Activated T-cell treated with anti-CD3 and anti-CD28 coated beads for 1 hour (primary cell): Measurements from ENCODE around the gene CTSD.
"Not testable (repeated sequence)": the region's sequence is repeated elsewhere in the genome, so short reads cannot be mapped to it uniquely, and the experiment has no call there.

ENCODE experiments used
- DNase-seq: peaks from one replicate; pipeline ENCODE4 v3.0.0-alpha.2; 2020; ENCODE audit warnings: low read depth

Gene CTSD

DNA sequence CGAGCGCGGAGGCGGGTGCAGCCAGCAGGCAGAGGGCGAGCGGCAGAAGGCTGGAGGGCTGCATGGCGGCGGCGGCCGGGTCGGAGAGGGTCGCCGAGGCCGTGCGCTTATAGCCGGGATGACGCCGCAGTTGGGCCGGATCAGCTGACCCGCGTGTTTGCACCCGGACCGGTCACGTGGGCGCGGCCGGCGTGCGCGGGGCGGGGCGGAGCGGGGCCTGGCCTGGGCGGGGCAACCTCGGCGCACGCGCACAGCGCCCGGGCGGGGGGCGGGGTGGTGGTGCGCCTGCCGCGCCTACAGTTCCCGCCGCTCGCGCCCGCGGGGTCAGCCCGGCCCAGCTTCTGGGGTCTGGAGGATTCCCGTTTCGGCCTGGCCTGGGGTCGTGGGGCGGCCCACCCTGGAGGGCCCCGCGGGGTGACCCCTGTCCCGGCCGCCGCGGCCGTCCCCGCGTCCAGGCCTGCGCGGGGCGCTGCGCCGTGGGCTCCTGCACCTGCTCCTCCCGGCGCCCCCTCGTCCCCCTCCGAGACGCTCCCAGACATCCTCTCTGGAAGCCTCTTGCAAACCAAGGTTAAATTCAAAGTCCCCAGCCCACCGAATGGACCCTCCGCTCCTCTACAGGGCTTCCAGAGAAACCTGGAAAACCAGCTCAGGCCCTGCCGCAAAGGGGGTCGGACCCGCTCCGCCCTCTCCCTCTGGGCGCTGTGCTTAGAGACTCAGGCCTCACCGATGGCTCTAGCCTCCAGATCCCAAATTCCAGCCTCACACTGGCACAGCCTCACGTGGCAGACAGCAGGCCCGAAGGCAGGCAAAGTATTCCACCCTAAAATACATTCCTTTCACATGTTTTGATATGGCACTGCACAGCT is at the start of gene CTSD:
Gene CTSD, minus strand, starts transcription at position 132 of the 866 bp plus-strand sequence. Its CDS starts 68 bp downstream, at position 64.
- DNase-seq: peak; percentile 87

DNA sequence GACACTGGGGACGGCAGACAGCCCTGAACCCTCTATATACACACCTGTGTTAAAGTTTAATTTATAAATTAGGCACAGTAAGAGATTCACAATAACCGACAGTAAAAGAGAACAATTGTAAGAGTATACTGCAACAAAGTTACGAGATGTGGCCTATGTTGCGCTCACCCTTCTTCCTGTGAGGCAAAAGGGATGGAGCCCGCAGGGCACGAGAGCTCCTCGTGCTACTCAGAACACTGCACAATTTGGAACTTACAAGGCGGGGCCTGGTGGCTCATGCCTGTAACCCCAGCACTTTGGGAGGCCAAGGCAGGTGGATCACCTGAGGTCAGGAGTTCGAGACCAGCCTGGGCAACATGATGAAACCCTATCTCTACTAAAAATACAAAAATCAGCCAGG is 49.6 kb upstream of the CTSD start:
- DNase-seq: not testable (repeated sequence)

DNA sequence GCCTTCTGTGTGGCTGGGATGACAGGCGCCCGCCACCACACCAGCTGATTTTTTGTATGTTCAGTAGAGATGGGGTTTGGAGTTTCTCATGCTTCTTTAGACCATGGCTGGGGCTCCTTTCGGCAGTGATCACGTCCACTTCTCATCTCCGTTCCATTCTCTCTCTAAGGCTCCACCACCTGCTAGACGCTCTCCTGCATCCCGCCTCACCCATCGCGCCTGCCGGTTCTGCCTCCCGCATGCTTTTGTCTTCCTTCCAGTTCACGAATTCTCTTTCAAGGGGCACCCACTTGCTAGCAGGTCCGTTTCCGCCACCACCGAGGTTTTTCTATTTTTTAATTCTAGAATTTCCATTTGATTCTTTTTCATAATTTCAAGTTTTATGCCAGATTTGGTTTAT is 49.1 kb upstream of the CTSD start:
- no peak for DNase-seq

DNA sequence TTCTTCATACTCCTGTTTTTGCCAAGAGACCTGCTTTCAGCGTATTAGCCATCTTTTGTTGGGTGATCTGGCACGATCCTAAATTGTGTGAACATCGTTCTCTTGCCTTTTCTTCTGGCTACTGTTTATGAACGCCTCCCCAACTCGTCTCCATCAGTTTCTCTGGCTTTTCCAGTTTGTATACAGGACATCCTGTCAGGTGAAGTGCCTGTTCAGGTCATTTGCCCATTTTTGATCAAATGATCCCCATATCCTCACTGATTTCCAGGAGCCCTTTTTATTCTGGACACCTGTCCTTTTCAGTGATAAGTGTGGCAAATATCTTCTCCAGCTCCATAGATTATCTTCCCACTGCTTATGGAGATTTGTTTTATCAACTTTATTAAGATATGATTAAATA is 48.5 kb upstream of the CTSD start:
- no peak for DNase-seq

DNA sequence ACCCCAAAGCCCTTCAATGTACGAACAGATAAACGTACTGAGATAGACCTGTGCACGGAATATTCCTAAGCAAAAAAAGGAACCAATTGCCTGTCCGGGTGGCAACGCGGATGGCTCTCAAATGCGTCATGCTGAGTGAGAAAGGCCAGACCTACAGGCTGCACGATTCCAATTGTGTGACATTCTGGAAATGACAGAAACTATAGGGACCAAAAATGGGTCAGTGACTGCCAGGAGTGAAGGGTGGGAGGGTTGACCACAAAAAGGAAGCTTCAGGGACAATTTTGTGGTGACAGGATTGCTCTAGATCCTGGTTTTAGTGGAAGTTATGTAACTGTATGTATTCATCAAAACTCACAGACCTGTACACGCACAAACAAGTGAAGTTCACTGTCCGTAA is 47.0 kb upstream of the CTSD start:
- no peak for DNase-seq

DNA sequence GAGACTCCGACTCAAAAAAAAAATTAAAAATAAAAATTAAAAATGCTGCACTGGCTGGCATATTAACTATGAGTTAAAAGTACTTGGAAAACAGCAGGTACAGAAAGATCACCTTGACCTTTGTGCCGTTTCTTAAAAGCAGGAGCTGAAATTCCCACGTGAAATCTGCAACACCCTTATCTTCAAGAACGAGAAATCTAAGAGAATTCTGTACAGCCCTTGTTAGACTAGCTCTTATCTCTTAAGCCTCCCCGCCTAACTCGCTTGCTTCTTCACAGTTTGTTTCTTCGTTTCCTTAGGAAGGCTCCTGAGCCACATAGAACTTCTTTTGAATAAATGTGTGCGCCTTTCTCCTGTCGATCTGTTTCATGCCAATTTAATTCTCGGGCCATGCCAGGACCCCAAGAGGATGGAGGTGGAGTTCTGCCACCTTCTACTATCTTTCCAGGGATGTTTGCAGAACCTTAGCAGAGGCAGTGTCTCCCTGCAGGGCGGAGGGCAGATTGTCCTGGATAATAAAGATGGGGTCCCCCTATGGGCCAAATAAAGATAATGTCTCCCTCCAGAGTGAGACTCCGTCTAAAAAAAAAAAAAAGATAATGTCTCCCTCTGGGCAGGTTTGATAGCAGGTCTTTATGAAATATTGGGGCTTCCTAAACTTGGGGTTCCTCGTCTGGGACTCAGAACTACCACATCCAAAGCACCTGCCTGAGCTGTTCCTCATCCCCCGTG is 43.7 kb upstream of the CTSD start:
- DNase-seq: no peak

DNA sequence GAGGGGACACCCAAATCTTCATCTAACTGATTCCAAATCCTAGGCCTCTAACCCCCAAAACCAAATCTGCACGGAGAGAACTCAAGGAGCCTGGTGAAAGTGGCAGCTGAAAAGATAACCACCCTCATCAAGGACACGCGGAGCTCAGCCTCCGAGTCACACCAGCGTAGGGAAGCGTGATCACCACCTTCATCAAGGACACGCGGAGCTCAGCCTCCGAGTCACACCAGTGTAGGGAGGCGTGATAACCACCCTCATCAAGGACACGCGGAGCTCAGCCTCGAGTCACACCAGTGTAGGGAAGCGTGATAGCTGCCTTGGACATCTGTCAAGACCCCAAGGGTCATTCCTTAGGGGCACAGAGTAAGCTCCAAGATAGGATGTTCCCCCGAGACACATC is 41.8 kb upstream of the CTSD start:
- DNase-seq: no peak

DNA sequence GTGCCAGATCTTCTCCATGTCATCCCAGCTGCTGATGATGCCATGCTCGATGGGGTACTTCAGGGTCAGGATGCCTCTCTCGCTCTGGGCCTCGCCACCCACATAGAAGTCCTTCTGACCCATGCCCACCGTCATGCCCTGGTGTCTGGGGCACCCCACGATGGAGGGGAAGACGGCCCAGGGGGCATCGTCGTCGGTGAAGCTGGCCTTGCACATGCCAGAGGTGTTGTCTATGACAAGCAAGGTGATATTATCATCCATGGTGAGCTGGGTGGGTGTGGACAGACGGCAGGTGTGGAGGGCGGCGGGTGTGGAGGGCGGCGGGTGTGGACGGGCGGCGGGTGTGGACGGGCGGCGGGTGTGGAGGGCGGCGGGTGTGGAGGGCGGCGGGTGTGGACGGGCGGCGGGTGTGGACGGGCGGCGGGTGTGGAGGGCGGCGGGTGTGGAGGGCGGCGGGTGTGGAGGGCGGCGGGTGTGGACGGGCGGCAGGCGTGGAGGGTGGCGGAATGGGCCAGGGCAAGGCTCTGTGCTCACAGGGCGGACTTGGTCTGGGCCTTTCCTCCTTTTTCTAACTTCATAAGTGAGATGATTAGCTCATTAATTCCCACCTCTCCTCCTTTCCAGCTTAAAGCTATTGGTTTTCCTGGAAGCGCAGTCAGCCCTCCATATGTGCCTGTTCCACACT is 40.2 kb upstream of the CTSD start:
- not testable (repeated sequence) for DNase-seq

DNA sequence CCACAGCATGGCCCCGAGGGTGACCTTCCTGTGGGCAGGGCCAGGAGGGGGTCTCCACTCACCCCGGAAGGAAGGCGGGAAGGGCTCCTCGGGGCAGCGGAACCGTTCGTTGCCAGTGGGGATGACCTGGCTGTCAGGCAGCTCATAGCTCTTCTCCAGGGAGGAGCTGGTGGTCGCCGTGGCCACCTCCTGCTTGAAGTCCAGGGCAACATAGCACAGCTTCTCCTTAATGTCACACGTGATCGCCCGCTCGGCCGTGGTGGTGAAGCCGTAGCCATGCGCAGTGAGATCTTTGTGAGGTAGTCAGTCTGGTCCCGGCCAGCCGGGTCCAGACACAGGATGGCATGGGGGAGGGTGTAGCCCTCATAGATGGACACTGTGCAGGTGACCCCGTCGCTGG is 39.5 kb upstream of the CTSD start:
- no peak for DNase-seq

DNA sequence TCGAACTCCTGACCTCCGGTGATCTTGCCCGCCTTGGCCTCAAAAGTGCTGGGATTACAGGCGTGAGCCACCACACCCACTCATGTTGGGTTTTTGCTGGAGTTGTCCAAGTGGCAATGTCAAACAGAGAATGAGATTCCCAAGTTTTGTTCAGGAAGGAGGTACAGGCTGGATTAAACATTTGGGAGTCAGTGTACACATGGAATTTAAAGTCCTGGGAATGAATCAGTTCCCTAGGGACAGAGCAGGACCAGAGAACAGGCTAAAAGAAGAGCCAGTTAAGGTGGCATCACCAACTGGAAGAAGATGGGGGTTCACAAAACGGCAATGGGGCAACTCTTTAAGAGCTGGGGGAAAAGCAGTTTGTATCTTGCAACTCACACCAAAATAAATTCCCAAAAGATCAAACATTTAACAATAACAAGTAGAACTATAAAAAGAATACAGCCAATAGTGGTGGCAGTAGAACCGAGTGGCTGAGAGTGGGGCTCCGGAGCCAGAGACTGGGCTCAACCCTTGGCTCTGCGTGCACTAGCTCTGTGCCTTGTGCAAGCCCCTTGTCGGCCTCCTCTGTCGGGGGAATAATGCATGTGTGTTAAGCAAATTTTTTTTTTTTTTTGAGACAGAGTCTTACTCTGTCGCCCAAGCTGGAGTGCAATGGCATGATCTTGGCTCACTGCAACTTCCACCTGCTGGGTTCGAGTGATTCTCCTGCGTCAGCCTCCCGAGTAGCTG is 33.8 kb upstream of the CTSD start:
- no peak for DNase-seq

DNA sequence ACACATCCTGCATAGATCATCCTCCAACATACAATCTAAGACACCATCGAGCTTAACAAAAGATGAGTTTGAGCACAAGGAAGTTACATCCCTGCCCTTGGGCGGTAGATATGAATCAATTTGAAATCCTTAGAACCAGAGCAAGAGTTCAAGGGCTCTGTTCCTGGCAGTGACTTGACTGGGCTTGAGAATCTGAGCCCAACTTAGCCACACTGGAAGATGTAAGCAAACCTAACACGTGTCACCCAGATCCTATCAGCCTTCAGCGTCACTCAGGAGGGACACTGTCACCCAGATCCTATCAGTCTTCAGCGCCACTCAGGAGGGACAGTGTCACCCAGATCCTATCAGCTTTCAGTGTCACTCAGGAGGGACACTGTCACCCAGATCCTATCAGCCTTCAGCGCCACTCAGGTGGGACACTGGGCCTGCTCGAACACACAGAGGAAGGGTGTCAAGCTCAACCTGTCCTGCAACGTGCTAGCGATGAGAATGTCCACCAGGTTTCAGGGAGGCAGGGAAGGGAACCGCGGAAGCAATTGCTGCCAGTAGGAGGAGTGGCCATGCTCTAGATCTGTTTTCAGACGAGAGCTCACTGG is 32.8 kb upstream of the CTSD start:
- no peak for DNase-seq

DNA sequence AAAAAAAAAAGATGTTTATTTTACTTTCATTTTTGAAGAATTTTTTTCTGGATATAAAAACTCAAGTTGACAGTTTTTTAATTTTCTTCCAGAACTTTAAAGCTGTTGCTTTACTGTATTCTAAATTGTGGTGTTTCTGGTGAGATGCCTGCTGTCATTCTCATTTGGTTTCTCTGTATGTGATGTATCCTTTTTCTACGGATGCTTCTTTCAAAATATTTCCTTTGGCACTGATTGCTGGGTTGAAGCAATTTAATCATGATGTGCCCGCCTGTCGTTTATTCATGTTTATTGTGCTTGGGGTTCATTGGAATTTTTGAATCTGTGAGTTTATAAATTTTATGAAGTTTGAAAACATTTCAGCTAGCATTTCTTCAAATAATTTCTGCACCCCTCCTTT is 29.4 kb upstream of the CTSD start:
- no peak for DNase-seq

DNA sequence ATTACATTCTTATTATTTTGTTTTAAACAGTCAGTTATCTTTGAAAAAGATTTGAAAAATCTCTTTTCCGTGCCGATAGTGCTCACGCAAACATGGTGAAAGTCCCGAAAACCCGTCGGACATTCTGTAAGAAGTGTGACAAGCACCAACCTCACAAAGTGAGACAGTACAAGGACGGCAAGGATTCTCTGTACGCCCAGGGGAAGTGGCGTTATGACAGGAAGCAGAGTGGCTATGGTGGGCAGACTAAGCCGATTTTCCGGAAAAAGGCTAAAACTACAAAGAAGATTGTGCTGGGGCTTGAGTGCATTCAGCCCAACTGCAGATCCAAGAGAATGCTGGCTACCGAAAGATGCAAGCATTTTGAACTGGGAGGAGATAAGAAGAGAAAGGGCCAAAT is 28.7 kb upstream of the CTSD start:
- no peak for DNase-seq

DNA sequence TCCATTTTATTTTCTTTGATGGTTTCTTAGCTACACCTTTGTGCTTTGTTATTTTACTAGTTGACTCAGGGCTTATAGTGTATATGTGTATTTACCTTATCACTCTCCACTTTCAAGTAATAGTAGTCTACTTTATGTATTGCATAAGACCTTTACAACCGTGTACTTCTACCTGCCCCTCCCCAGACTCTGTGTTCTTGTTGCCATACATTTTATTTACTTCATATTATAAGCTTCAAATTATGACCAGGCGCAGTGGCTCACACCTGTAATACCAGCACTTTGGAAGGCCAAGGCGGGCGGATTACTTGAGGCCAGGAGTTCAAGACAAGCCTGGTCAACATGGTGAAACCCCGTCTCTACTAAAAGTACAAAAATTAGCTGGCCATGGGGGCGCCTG is 28.2 kb upstream of the CTSD start:
- DNase-seq: no peak

DNA sequence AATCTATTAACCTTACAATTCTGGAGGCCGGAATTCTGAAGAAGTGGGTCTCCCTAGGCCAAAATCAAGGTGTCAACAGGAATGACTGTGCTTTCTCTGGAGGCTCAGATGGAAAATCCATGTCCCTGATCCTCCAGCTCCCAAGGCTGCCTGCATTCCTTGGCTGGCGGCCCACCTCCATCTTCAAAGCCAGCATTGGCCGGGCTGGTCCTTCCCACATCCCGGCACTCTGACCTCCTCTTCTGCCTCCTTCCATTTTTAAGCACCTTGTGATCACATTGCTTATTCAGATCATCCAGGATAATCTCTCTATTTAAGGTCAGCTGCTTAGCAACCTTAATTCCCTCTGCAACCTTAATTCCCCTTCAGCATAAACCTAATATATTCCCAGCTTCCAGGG is 22.7 kb upstream of the CTSD start:
- DNase-seq: no peak

DNA sequence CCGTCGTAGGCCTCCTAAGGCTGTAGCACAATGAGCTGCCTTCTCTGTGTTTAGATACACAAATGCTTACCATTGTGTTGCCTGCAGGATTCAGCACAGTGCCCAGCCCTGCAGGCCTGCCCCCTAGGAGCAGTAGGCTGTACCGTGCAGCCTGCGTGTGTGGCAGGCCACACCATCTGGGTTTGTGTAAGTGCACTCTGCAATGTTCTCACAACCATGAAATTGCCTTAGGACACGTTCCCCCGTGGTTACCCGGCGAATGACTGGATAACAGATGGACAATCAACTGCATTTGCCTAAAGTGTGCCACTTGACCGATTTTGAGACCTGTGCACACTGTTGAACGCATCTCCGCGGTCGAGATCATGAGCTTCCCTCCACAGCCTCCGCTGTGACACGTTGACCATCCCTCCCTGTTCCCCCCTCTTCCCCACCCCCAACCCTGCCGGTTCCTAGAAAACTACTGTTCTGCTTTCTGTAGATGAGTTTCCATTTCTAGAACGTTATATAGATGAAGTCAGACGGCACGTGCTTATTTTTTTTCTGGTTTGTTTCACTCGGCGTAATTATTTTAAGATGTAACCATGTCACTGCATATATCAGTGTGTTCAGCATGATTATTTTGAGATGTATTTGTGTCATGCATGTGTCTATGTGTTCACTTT is 22.2 kb upstream of the CTSD start:
- no peak for DNase-seq

DNA sequence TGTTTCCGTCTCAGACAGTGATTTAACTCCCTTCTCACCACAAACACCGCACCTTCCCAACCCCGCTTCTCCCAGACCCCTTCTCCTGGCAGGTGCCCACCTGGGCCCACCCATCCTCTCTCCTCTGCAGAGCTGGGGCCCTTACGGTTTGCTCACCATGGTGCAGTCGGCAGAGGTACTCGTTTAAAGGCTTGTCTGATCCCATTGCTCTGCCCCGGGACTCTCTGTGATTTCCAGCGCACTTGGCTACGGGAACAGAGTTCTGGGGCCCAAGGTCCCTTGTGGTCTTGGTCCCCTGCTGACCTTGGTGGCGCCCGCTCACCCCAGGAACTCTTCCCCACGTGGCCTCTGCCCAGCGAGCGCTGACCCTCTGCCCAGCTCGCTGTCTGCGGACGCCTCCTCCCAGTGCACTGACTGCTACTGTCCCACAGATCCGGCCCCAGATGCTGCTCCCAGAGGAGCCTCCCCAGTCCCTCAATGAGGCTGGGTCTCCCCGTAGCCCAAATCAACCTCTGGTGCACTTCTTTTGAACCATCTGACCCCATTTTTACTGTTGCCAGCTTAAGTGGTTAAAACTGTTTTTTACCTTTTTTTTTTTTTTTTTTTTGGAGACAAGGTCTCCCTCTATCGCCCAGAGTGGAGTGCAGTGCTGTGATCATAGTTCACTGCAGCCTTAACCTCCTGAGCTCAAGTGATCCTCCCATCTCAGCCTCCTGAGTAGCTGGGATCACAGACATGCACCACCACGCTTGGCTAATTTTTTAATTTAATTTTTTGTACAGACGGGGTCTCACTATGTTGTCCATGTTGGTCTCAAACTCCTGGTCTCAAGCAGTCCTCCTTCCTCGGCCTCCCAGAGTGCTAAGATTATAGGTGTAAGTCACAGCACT is 21.3 kb upstream of the CTSD start:
- no peak for DNase-seq

DNA sequence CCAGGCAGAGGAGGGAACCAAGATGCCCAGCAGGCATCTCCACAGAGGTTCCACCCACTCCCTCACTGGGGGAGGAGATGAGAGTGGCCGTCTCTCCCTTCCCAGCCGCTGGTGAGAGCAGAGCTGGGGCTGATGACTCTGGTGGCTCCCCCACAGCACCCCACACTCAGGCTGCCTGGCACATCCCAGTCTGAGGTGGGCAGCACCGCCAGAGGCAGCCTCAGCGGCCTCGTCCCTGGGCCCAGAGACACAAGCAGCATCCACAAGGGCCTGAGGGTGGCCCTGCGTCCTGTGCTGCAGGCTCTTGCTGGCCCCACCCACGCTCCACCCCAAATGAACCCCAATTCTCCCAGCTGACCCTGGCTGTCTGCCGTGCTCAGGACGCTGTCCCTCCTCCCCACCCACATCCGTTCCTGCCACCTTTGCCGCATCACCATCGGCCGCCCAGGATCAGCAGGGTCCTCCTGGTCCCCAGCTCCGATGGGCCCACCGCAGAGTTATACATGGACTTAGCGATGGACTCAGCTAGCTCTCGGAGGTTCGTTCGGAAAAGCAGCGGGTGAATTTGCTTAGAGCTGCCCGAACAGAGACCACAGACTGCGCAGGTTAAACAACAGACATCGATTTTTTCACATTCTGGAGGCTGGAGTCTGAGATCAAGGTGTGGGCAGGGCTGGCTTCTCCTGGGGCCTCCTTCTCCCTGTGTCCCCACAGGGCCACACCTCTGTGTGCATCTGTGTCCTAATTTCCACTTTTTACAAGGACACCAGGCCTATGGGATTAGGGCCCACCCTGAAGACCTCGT is 20.2 kb upstream of the CTSD start:
- DNase-seq: no peak
